CD4-positive, alpha-beta T cell treated with Interleukin-15 for 1 hour (primary cell): ENCODE measurements around the gene ME3.

Experiments
- DNase-seq: peaks from one replicate; pipeline ENCODE4 v3.0.0-alpha.2; 2020

The ME3 gene

GRCh38 chr11:86416494-86416893 lies 255.9 kb downstream of the ME3 start:
- no peak for DNase-seq

- DNase-seq, result no peak
Measured at GRCh38 chr11:86415026-86415425, 257.4 kb downstream of the ME3 start.

- no peak for DNase-seq
Measured at GRCh38 chr11:86414032-86414431, 258.4 kb downstream of the ME3 start.

- no peak for DNase-seq
Measured at GRCh38 chr11:86408845-86409244, 263.6 kb downstream of the ME3 start.

GRCh38 chr11:86403458-86403857 lies 269.0 kb downstream of the ME3 start:
- no peak for DNase-seq

- no peak for DNase-seq
Measured at GRCh38 chr11:86398106-86398505, 274.3 kb downstream of the ME3 start.

- no peak for DNase-seq
Measured at GRCh38 chr11:86397351-86397750, 275.1 kb downstream of the ME3 start.

- no peak for DNase-seq
Measured at GRCh38 chr11:86396396-86396795, 276.0 kb downstream of the ME3 start.

- no peak for DNase-seq
Measured at GRCh38 chr11:86395061-86395551, 277.3 kb downstream of the ME3 start.
